PC-3 (cell line): ENCODE data around the gene CTBP2. TPM values are rescaled to one million over a fixed set of nuclear protein-coding genes. Genes with fewer than 3 reads are reported as not detected.

ENCODE experiments used
- ATAC-seq: fragments of 200-7000 bp; cut with Tn5 transposase; 2 replicates; pipeline ENCODE4 v1.9.1; 2020; ENCODE audit warnings: mild to moderate bottlenecking, moderate library complexity
- BruUV-seq: library from RNA; stranded (reverse); fragments of 400-500 nt; replicated peaks from 2 replicates; lab custom pipeline; 2021; lab: Mats Ljungman, UMichigan
- CTCF ChIA-PET: fragments of 300-600 bp; sonication (Branson Sonifier 250); formaldehyde crosslinking; loops from one replicate; lab custom pipeline; 2022; ENCODE audit warnings: antibody characterized with exemption; lab: Charles Lee
- POLR2A ChIA-PET: fragments of 300-600 bp; sonication (Branson Sonifier 250); formaldehyde crosslinking; loops from one replicate; lab custom pipeline; 2022; ENCODE audit warnings: antibody characterized with exemption; ENCODE audit not compliant: unreplicated experiment; lab: Charles Lee
- DNase-seq: peaks from one replicate; pipeline ENCODE4 v3.0.0-alpha.2; 2015
- H2AFZ ChIP-seq: fragments of 300-600 bp; sonication (generic); 2 replicates; pipeline ENCODE4 v1.6.0; 2016; ENCODE audit warnings: antibody characterized with exemption, low read length
- H3F3A ChIP-seq: fragments of 300-600 bp; sonication (generic); one replicate; pipeline ENCODE4 v1.6.0; 2017; ENCODE audit warnings: antibody characterized with exemption, low read length, control low read depth, mild to moderate bottlenecking; ENCODE audit not compliant: unreplicated experiment
- H3K27ac ChIP-seq: fragments of 300-600 bp; sonication (generic); 2 replicates; pipeline ENCODE4 v1.5.1; 2016; ENCODE audit warnings: mild to moderate bottlenecking, low read length
- H3K27me3 ChIP-seq: fragments of 300-600 bp; sonication (generic); 2 replicates; pipeline ENCODE4 v1.6.1; 2016; ENCODE audit warnings: low read length, mixed read lengths
- H3K36me3 ChIP-seq: fragments of 300-600 bp; sonication (generic); 2 replicates; pipeline ENCODE4 v1.6.1; 2016; ENCODE audit warnings: low read depth, mixed run types, low read length, mixed read lengths
- H3K4me1 ChIP-seq: fragments of 300-600 bp; sonication (generic); 2 replicates; pipeline ENCODE4 v1.5.1; 2016; ENCODE audit warnings: low read length; ENCODE audit not compliant: insufficient read depth
- H3K4me2 ChIP-seq: fragments of 300-600 bp; sonication (generic); 2 replicates; pipeline ENCODE4 v1.6.0; 2016; ENCODE audit warnings: low read length
- H3K4me3 ChIP-seq: fragments of 300-600 bp; sonication (generic); 2 replicates; pipeline ENCODE4 v1.5.1; 2016; ENCODE audit warnings: mild to moderate bottlenecking, low read length, mixed read lengths
- H3K79me2 ChIP-seq: fragments of 300-600 bp; sonication (generic); 2 replicates; pipeline ENCODE4 v1.6.1; 2017; ENCODE audit warnings: low read length, mixed read lengths
- H3K9ac ChIP-seq: fragments of 300-600 bp; sonication (generic); 2 replicates; pipeline ENCODE4 v1.6.0; 2016; ENCODE audit warnings: mild to moderate bottlenecking, low read length
- H3K9me2 ChIP-seq: fragments of 300-600 bp; sonication (generic); replicated peaks from 2 replicates; pipeline ENCODE4 v1.6.1; 2016; ENCODE audit warnings: mixed run types, low read length, mixed read lengths
- H3K9me3 ChIP-seq: fragments of 300-600 bp; sonication (generic); 2 replicates; pipeline ENCODE4 v1.6.1; 2016; ENCODE audit warnings: low read length, mixed read lengths
- H4K20me1 ChIP-seq: fragments of 300-600 bp; sonication (generic); 2 replicates; pipeline ENCODE4 v1.6.1; 2016; ENCODE audit warnings: low read length, mixed read lengths
- EZH2 ChIP-seq: fragments of 300-600 bp; sonication (generic); IDR thresholded peaks from one replicate; pipeline ENCODE4 v1.6.1; 2017; ENCODE audit warnings: antibody characterized with exemption, mild to moderate bottlenecking, low read length; ENCODE audit not compliant: unreplicated experiment
- EZH2phosphoT487 ChIP-seq: fragments of 300-600 bp; sonication (generic); IDR thresholded peaks from 2 replicates; pipeline ENCODE4 v1.6.1; 2018; ENCODE audit warnings: mild to moderate bottlenecking, antibody characterized with exemption, low read length, borderline replicate concordance
- intact Hi-C: fragments of 100-400 bp; cut with micrococcal nuclease; formaldehyde crosslinking; loops from 2 replicates; pipeline ENCODE4 v1.9.0; 2023
- total RNA-seq: library from RNA; depleted of rRNA; stranded (reverse); fragments of >200 nt; gene quantifications from 2 replicates; pipeline ENCODE4 v1.2.3, GENCODE V29; 2014
- TF ChIP-seq, protein P1 (sequence below): fragments of 300-600 bp; sonication (generic); conservative IDR thresholded peaks from 2 replicates; pipeline ENCODE4 v1.5.1; 2017; ENCODE audit warnings: antibody characterized with exemption, low read depth, mild to moderate bottlenecking, low read length

The CTBP2 gene
- total RNA-seq, 1 experiment from 2014 or later, result 78.9 TPM

DNA sequence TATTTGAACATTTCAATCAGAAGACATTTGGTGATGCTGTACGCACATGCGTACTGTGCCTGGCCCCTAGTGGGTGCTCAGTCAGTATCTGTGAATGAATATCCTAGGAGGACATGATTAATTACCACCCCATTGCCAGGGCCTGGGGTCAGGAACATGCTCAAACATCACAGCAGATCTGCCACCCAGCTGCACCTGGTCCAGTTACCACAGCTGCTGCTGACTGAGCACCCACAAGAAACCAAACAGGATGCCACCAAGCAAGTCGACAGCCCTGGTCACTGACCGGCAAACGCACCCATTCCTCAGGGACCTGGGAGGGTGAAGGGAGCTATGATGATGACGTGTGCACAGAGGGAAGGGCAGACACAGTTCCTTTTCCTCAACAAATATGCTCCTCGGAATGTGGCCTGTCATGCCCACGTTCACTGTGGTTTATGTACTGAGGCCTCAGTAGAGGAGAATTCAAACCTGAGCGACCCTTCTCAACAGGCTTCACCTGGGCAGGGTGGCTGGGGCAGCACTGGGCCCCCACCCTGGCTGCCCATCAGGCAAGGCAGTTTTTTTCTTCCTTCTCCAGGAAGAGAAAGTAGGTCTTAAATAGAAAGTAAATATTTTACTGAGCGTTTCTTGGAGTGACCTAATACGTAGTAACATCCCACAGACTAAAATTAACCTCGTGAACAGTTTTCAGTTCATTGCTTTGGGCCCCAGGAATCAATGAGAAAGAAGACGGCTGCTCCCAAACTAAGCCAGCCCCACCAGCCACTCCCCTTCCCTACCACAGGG lies 13.4 kb downstream of the CTBP2 start:
- DNase-seq (peak; percentile 70), ATAC-seq (peak; percentile 62)
- H3K4me2 ChIP-seq, result peak overlapping the region; percentile 54
- no peaks in the 10 kb centered on the region for H3K27me3 ChIP-seq
- no peak overlapping the region; the same call in 1 of the 2 replicates for H3K4me3 ChIP-seq
- H3K27ac ChIP-seq, result peak overlapping the region; percentile 74
- 0 out of 2 replicates have a peak, but pooled peaks cover 3% of the 10 kb centered on the region for H4K20me1 ChIP-seq
- peak overlapping the region; percentile 13 for H3K9ac ChIP-seq
- H3K9me2 ChIP-seq, result no peaks in the 10 kb centered on the region
- H3K79me2 ChIP-seq, result peaks cover 100% of the 10 kb centered on the region
- H3K36me3 ChIP-seq, result peaks cover 13% of the 10 kb centered on the region
- TF ChIP-seq EZH2phosphoT487, result no peak
- peaks cover 24% of the 10 kb centered on the region for H3K4me1 ChIP-seq
- CTCF ChIA-PET, result interaction anchor here (0.6 to 1.4 kb wide), 2 partner anchors 42 to 99 kb away, joined by 3 to 6 read pairs; no protein-coding TSS in a partner anchor
- intact Hi-C loops, result no loop called here
- POLR2A ChIA-PET, result no interaction called here
- H3K9me3 ChIP-seq, result no peaks in the 10 kb centered on the region
- no peak overlapping the region for H2AFZ ChIP-seq
- BruUV-seq, result TSS peak; percentile 26
- no peaks in the 10 kb centered on the region for H3F3A ChIP-seq

DNA sequence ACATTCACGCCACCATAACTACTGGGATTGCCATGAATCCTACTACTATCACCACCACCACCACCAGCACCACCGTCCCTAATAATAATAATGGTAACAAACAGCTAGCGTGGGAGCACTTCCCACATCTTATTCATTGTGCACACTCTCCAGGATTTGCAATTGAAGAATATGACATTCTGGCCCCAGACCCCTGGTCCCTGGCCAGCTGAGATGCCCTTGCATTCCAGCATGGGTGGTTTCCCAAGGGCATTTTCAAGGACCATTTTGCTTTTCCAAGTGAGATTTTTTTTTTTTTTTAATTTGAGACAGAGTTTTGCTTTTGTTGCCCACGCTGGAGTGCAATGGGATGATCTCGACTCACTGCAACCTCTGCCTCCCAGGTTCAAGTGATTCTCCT lies 14.7 kb downstream of the CTBP2 start:
- no peaks in the 10 kb centered on the region for H3K9me2 ChIP-seq
- H3F3A ChIP-seq, result no peaks in the 10 kb centered on the region
- intact Hi-C loops, result no loop called here
- no peak overlapping the region for H3K27ac ChIP-seq
- BruUV-seq, result no TSS peak
- H3K4me2 ChIP-seq, result no peak overlapping the region
- CTCF ChIA-PET, result no interaction called here
- H3K36me3 ChIP-seq, result peaks cover 6% of the 10 kb centered on the region
- no peak overlapping the region for H3K9ac ChIP-seq
- peaks cover 100% of the 10 kb centered on the region for H3K79me2 ChIP-seq
- DNase-seq, result no peak
- H4K20me1 ChIP-seq, result 0 out of 2 replicates have a peak, but pooled peaks cover 3% of the 10 kb centered on the region
- no peak overlapping the region for H3K4me3 ChIP-seq
- H2AFZ ChIP-seq, result no peak overlapping the region
- POLR2A ChIA-PET, result no interaction called here
- TF ChIP-seq, protein P1, sequence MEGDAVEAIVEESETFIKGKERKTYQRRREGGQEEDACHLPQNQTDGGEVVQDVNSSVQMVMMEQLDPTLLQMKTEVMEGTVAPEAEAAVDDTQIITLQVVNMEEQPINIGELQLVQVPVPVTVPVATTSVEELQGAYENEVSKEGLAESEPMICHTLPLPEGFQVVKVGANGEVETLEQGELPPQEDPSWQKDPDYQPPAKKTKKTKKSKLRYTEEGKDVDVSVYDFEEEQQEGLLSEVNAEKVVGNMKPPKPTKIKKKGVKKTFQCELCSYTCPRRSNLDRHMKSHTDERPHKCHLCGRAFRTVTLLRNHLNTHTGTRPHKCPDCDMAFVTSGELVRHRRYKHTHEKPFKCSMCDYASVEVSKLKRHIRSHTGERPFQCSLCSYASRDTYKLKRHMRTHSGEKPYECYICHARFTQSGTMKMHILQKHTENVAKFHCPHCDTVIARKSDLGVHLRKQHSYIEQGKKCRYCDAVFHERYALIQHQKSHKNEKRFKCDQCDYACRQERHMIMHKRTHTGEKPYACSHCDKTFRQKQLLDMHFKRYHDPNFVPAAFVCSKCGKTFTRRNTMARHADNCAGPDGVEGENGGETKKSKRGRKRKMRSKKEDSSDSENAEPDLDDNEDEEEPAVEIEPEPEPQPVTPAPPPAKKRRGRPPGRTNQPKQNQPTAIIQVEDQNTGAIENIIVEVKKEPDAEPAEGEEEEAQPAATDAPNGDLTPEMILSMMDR, result no peak
- TF ChIP-seq EZH2phosphoT487 (no peak), EZH2 (no peak)
- peaks cover 24% of the 10 kb centered on the region for H3K4me1 ChIP-seq
- no peak for ATAC-seq
- H3K27me3 ChIP-seq, result no peaks in the 10 kb centered on the region
- H3K9me3 ChIP-seq, result no peaks in the 10 kb centered on the region

- DNase-seq, result no peak
- Histone ChIP-seq H3K79me2 (peaks cover 100% of the 10 kb centered on the region), H3K9me3 (no peaks in the 10 kb centered on the region), H3K27ac (no peak overlapping the region), H3K9ac (no peak overlapping the region), H3K4me1 (peaks cover 24% of the 10 kb centered on the region), H3K4me2 (no peak overlapping the region), H4K20me1 (0 out of 2 replicates have a peak, but pooled peaks cover 3% of the 10 kb centered on the region), H2AFZ (no peak overlapping the region), H3K4me3 (no peak overlapping the region), H3K27me3 (no peaks in the 10 kb centered on the region), H3K36me3 (peaks cover 4% of the 10 kb centered on the region), H3K9me2 (no peaks in the 10 kb centered on the region), H3F3A (no peaks in the 10 kb centered on the region)
- 0 out of 2 replicates have a peak, but pooled peaks have one; percentile 9 for ATAC-seq
- ChIA-PET POLR2A (no interaction called here), CTCF (no interaction called here)
- TF ChIP-seq, protein P1, result peak; percentile 60
- TF ChIP-seq EZH2phosphoT487, result no peak
- TF ChIP-seq EZH2, result no peak
- intact Hi-C loops, result no loop called here
- no TSS peak for BruUV-seq
Measured at GRCh38 chr10:125144693-125145623, 15.4 kb downstream of the CTBP2 start.
